AG04449 (cell line): ENCODE data around the gene ZDHHC21.

Experiments used
- CTCF ChIA-PET: fragments of 350-600 bp; formaldehyde crosslinking; extraction: SDS; loops from one replicate; lab custom pipeline; 2021; ENCODE audit warnings: antibody characterized with exemption; lab: Yijun Ruan, JAX
- POLR2A ChIA-PET: fragments of 400-600, 350-600 bp; formaldehyde crosslinking; extraction: SDS; loops from one replicate; lab custom pipeline; 2020; ENCODE audit warnings: antibody characterized with exemption, inconsistent platforms; lab: Yijun Ruan, JAX
- DNase-seq: peaks from one replicate; pipeline ENCODE4 v3.0.0-alpha.2; 2010; ENCODE audit warnings: low read depth, low spot score
- H3K4me3 ChIP-seq: 2 replicates; pipeline ENCODE4 v1.5.1; 2011; ENCODE audit warnings: low read depth, mild to moderate bottlenecking, control low read depth, low read length
- CTCF ChIP-seq: IDR thresholded peaks from one replicate; pipeline ENCODE4 v1.5.1; 2011; ENCODE audit warnings: mild to moderate bottlenecking, moderate library complexity, low read length, control low read depth, inconsistent platforms; ENCODE audit not compliant: insufficient read depth; ENCODE audit errors: missing control alignments

Gene ZDHHC21

GRCh38 chr9:14693251-14693861 lies at the start of gene ZDHHC21:
Gene ZDHHC21, minus strand, starts transcription at chr9:14693432. Its CDS starts 19,092 bp downstream, at chr9:14674340.
- CTCF ChIA-PET: interaction anchor here (1.0 to 2.3 kb wide), 3 partner anchors 10 to 41 kb away, joined by 3 to 7 read pairs (median 6); no protein-coding TSS in a partner anchor
- POLR2A ChIA-PET: no interaction called here
- no peak for TF ChIP-seq CTCF
- DNase-seq: no peak
- peak within 1 kb of the TSS; percentile 84 for H3K4me3 ChIP-seq

GRCh38 chr9:14741369-14741768 lies 48.1 kb upstream of the ZDHHC21 start:
- ChIA-PET POLR2A (no interaction called here), CTCF (no interaction called here)
- no peak overlapping the region for H3K4me3 ChIP-seq
- TF ChIP-seq CTCF: no peak
- DNase-seq: no peak

GRCh38 chr9:14733133-14733532 lies 39.9 kb upstream of the ZDHHC21 start:
- DNase-seq: no peak
- CTCF ChIA-PET: no interaction called here
- POLR2A ChIA-PET: no interaction called here
- no peak overlapping the region for H3K4me3 ChIP-seq
- no peak for TF ChIP-seq CTCF

GRCh38 chr9:14731294-14731981 lies 38.2 kb upstream of the ZDHHC21 start:
- POLR2A ChIA-PET: no interaction called here
- TF ChIP-seq CTCF: no peak
- no peak overlapping the region for H3K4me3 ChIP-seq
- DNase-seq: no peak
- CTCF ChIA-PET: no interaction called here

- CTCF ChIA-PET: no interaction called here
- H3K4me3 ChIP-seq: no peak overlapping the region
- no peak for DNase-seq
- TF ChIP-seq CTCF: no peak
- POLR2A ChIA-PET: no interaction called here
Measured at GRCh38 chr9:14730461-14730898, 37.2 kb upstream of the ZDHHC21 start.

GRCh38 chr9:14723301-14723700 lies 30.1 kb upstream of the ZDHHC21 start:
- no peak overlapping the region for H3K4me3 ChIP-seq
- ChIA-PET CTCF (no interaction called here), POLR2A (interaction anchor here (0.6 kb wide), 1 partner anchor 37 kb away, joined by 3 read pairs; no protein-coding TSS in a partner anchor)
- no peak for DNase-seq
- TF ChIP-seq CTCF: no peak
